ENCODE measurements around the gene CDC73. TPM values are rescaled to one million over a fixed set of nuclear protein-coding genes. Genes with fewer than 3 reads are reported as not detected.

The CDC73 gene
- total and polyA plus RNA-seq, 9 of the 15 experiments (the other 6 are each of a cell fraction or from before 2014, with no cell fraction given): 19.0 to 61.7 (median 30.1) TPM

DNA sequence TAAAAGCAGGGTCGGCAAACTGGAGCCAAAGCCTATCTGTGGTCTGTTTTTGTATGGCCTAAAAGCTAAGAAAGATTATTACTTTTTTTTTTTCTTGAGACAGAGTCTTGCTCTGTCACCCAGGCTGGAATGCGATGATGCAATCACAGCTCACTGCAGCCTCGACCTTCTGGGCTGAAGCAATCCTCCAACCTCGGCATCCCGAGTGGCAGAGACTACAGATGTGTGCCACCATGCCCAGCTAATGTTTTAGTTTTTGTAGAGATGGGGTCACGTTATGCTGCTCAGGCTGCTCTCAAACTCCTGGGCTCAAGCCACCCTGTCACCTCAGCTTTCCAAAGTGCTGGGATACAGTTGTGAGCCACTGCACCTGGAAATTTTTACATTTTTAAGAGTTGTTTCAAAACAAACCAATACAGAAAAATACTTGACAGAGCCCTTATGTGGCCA, 10.2 kb upstream of the CDC73 start (continued):
- peak; percentile 49; the same call in 1 of the 2 replicates for TF ChIP-seq HSF4 (CRISPR knock-in tag; IDR thresholded peaks at IDR 0.05; ENCODE audit: borderline replicate concordance)
- no peak for TF ChIP-seq ILK (tag; IDR thresholded peaks at IDR 0.05; ENCODE audit: borderline replicate concordance, low read depth)
- no peak for TF ChIP-seq FOXP1 (CRISPR knock-in tag; IDR thresholded peaks at IDR 0.05)
- peak; percentile 96 for TF ChIP-seq ATF7 (IDR thresholded peaks at IDR 0.05)
- peak; percentile 75; the same call in 1 of the 2 replicates for TF ChIP-seq DPF2 (IDR thresholded peaks at IDR 0.05)
- TF ChIP-seq CBX3 (IDR thresholded peaks at IDR 0.05; ENCODE audit: borderline replicate concordance in 1 of 2, low read length in 2 of 2): no peak
- TF ChIP-seq JUN (IDR thresholded peaks at IDR 0.05; ENCODE audit: borderline replicate concordance, low read depth, low read length): peak; percentile 85
- TF ChIP-seq JUN (CRISPR knock-in tag; IDR thresholded peaks at IDR 0.05; ENCODE audit: borderline replicate concordance): no peak
- peak; percentile 39; the same call in 1 of the 2 replicates for TF ChIP-seq LEF1 (IDR thresholded peaks at IDR 0.05)
- TF ChIP-seq MTA3 (IDR thresholded peaks at IDR 0.05; ENCODE audit: borderline replicate concordance): peak; percentile 50; the same call in 1 of the 2 replicates
- peak; percentile 39; the same call in 1 of the 2 replicates for TF ChIP-seq ZEB2 (IDR thresholded peaks at IDR 0.05)
- TF ChIP-seq NRF1 (conservative IDR thresholded peaks at IDR 0.05 in 1 of 2, IDR thresholded peaks at IDR 0.05 in 1 of 2): no peak
- no peak for TF ChIP-seq ZNF124 (CRISPR knock-in tag; IDR thresholded peaks at IDR 0.05)
- TF ChIP-seq, protein P1, sequence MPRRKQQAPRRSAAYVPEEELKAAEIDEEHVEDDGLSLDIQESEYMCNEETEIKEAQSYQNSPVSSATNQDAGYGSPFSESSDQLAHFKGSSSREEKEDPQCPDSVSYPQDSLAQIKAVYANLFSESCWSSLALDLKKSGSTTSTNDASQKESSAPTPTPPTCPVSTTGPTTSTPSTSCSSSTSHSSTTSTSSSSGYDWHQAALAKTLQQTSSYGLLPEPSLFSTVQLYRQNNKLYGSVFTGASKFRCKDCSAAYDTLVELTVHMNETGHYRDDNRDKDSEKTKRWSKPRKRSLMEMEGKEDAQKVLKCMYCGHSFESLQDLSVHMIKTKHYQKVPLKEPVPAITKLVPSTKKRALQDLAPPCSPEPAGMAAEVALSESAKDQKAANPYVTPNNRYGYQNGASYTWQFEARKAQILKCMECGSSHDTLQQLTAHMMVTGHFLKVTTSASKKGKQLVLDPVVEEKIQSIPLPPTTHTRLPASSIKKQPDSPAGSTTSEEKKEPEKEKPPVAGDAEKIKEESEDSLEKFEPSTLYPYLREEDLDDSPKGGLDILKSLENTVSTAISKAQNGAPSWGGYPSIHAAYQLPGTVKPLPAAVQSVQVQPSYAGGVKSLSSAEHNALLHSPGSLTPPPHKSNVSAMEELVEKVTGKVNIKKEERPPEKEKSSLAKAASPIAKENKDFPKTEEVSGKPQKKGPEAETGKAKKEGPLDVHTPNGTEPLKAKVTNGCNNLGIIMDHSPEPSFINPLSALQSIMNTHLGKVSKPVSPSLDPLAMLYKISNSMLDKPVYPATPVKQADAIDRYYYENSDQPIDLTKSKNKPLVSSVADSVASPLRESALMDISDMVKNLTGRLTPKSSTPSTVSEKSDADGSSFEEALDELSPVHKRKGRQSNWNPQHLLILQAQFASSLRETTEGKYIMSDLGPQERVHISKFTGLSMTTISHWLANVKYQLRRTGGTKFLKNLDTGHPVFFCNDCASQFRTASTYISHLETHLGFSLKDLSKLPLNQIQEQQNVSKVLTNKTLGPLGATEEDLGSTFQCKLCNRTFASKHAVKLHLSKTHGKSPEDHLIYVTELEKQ (CRISPR knock-in tag; IDR thresholded peaks at IDR 0.05): 0 out of 2 replicates have a peak, but pooled peaks have one; percentile 24
- TF ChIP-seq DNMT1 (IDR thresholded peaks at IDR 0.05): no peak
- TF ChIP-seq NCOA2 (IDR thresholded peaks at IDR 0.05; ENCODE audit: partially characterized antibody in 2 of 2): no peak
- TF ChIP-seq, protein P2, sequence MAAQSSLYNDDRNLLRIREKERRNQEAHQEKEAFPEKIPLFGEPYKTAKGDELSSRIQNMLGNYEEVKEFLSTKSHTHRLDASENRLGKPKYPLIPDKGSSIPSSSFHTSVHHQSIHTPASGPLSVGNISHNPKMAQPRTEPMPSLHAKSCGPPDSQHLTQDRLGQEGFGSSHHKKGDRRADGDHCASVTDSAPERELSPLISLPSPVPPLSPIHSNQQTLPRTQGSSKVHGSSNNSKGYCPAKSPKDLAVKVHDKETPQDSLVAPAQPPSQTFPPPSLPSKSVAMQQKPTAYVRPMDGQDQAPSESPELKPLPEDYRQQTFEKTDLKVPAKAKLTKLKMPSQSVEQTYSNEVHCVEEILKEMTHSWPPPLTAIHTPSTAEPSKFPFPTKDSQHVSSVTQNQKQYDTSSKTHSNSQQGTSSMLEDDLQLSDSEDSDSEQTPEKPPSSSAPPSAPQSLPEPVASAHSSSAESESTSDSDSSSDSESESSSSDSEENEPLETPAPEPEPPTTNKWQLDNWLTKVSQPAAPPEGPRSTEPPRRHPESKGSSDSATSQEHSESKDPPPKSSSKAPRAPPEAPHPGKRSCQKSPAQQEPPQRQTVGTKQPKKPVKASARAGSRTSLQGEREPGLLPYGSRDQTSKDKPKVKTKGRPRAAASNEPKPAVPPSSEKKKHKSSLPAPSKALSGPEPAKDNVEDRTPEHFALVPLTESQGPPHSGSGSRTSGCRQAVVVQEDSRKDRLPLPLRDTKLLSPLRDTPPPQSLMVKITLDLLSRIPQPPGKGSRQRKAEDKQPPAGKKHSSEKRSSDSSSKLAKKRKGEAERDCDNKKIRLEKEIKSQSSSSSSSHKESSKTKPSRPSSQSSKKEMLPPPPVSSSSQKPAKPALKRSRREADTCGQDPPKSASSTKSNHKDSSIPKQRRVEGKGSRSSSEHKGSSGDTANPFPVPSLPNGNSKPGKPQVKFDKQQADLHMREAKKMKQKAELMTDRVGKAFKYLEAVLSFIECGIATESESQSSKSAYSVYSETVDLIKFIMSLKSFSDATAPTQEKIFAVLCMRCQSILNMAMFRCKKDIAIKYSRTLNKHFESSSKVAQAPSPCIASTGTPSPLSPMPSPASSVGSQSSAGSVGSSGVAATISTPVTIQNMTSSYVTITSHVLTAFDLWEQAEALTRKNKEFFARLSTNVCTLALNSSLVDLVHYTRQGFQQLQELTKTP (IDR thresholded peaks at IDR 0.05; ENCODE audit: low read depth in 1 of 2, partially characterized antibody in 2 of 2): peak; percentile 28 to 47
- no peak for TF ChIP-seq CBFA2T3 (IDR thresholded peaks at IDR 0.05)
- no peak for TF ChIP-seq MCM7 (IDR thresholded peaks at IDR 0.05)
- no peak for TF ChIP-seq ILF3 (IDR thresholded peaks at IDR 0.05; ENCODE audit: borderline replicate concordance)
- no peak for TF ChIP-seq BCOR (IDR thresholded peaks at IDR 0.05)
- TF ChIP-seq, protein P3, sequence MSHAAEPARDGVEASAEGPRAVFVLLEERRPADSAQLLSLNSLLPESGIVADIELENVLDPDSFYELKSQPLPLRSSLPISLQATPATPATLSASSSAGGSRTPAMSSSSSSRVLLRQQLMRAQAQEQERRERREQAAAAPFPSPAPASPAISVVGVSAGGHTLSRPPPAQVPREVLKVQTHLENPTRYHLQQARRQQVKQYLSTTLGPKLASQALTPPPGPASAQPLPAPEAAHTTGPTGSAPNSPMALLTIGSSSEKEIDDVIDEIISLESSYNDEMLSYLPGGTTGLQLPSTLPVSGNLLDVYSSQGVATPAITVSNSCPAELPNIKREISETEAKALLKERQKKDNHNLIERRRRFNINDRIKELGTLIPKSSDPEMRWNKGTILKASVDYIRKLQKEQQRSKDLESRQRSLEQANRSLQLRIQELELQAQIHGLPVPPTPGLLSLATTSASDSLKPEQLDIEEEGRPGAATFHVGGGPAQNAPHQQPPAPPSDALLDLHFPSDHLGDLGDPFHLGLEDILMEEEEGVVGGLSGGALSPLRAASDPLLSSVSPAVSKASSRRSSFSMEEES (CRISPR knock-in tag; IDR thresholded peaks at IDR 0.05): no peak
